Liver (tissue), 9 donors: Measurements from ENCODE around the gene FEZ2. TPM values are rescaled to one million over a fixed set of nuclear protein-coding genes. Genes with fewer than 3 reads are reported as not detected.

Source experiments
- DNase-seq: peaks from one replicate; pipeline ENCODE4 v3.0.0-alpha.2; 2017; ENCODE audit warnings: low spot score
- H3K27ac ChIP-seq, 2 donors: one replicate each; pipeline ENCODE4 v1.7.0; 2013; ENCODE audit warnings: inconsistent platforms in 2 of 2, low read length in 2 of 2, control low read depth in 1 of 2, low read depth in 1 of 2, mild to moderate bottlenecking in 1 of 2
- H3K27me3 ChIP-seq, 4 donors: one replicate each; pipeline versions ENCODE4 v1.6.1 to v1.7.0; 2013; ENCODE audit warnings: low read length in 3 of 4, inconsistent platforms in 1 of 4, mild to moderate bottlenecking in 1 of 4, moderate library complexity in 1 of 4; ENCODE audit not compliant: control insufficient read depth in 4 of 4, insufficient read depth in 4 of 4
- H3K36me3 ChIP-seq, 4 donors: one replicate each; pipeline versions ENCODE4 v1.6.1 to v1.7.0; 2013; ENCODE audit warnings: low read length in 3 of 4, mild to moderate bottlenecking in 3 of 4, low read depth in 1 of 4, moderate library complexity in 1 of 4; ENCODE audit not compliant: control insufficient read depth in 4 of 4, insufficient read depth in 3 of 4
- H3K4me1 ChIP-seq, 4 donors: one replicate each; pipeline versions ENCODE4 v1.6.1 to v1.7.0; 2013; ENCODE audit warnings: low read length in 3 of 4, mild to moderate bottlenecking in 3 of 4, moderate library complexity in 1 of 4; ENCODE audit not compliant: control insufficient read depth in 4 of 4, insufficient read depth in 4 of 4
- H3K4me3 ChIP-seq, 3 donors: one replicate each; pipeline versions ENCODE4 v1.6.1 to v1.7.0; 2013; ENCODE audit warnings: low read length in 3 of 3, control low read depth in 1 of 3, low read depth in 1 of 3, mild to moderate bottlenecking in 1 of 3
- H3K9ac ChIP-seq, 2 donors: one replicate each; pipeline ENCODE4 v1.7.0; 2013; ENCODE audit warnings: low read length in 2 of 2, mild to moderate bottlenecking in 2 of 2, moderate library complexity in 2 of 2, control low read depth in 1 of 2, low read depth in 1 of 2
- H3K9me3 ChIP-seq, 4 donors: one replicate each; pipeline versions ENCODE4 v1.6.1 to v1.7.0; 2013; ENCODE audit warnings: low read length in 3 of 4; ENCODE audit not compliant: control insufficient read depth in 4 of 4
- CTCF ChIP-seq: fragments of 150-350 bp; IDR thresholded peaks from 2 replicates; pipeline ENCODE4 v1.5.1; 2017; ENCODE audit warnings: improper control_type of control experiment, low read depth, low read length; ENCODE audit not compliant: missing input control
- FOXA1 ChIP-seq: IDR thresholded peaks from 2 replicates; pipeline ENCODE4 v1.6.1; 2016; ENCODE audit warnings: antibody characterized with exemption
- FOXA2 ChIP-seq: IDR thresholded peaks from 2 replicates; pipeline ENCODE4 v1.6.1; 2016; ENCODE audit warnings: antibody characterized with exemption
- GABPA ChIP-seq, 2 donors: IDR thresholded peaks in 1 of 2; conservative IDR thresholded peaks in 1 of 2; 2 replicates each; pipeline ENCODE4 v1.6.1; 2016; ENCODE audit warnings: antibody characterized with exemption in 2 of 2, mild to moderate bottlenecking in 1 of 2, moderate library complexity in 1 of 2
- HNF4A ChIP-seq, 2 donors: conservative IDR thresholded peaks; 2 replicates each; pipeline ENCODE4 v1.6.1; 2016; ENCODE audit warnings: antibody characterized with exemption in 2 of 2, mild to moderate bottlenecking in 2 of 2
- HNF4G ChIP-seq: IDR thresholded peaks from 2 replicates; pipeline ENCODE4 v1.6.1; 2016; ENCODE audit warnings: antibody characterized with exemption
- NR2F2 ChIP-seq: IDR thresholded peaks from 2 replicates; pipeline ENCODE4 v1.6.1; 2016; ENCODE audit warnings: antibody characterized with exemption
- RAD21 ChIP-seq, 2 donors: IDR thresholded peaks; 2 replicates each; pipeline ENCODE4 v1.6.1; 2016; ENCODE audit warnings: antibody characterized with exemption in 2 of 2, mild to moderate bottlenecking in 2 of 2
- TAF1 ChIP-seq: conservative IDR thresholded peaks from 2 replicates; pipeline ENCODE4 v1.6.1; 2016; ENCODE audit warnings: antibody characterized with exemption, mild to moderate bottlenecking
- YY1 ChIP-seq: IDR thresholded peaks from 2 replicates; pipeline ENCODE4 v1.6.1; 2016; ENCODE audit warnings: antibody characterized with exemption, mild to moderate bottlenecking
- ZBTB33 ChIP-seq: IDR thresholded peaks from 2 replicates; pipeline ENCODE4 v1.6.1; 2016; ENCODE audit warnings: antibody characterized with exemption
- WGBS: extraction: QIAGEN DNeasy Blood & Tissue Kit; methylation state at CpG from one replicate; pipeline ENCODE4 v1.1.7; 2013; 5-methylcytosine and 5-hydroxymethylcytosine counted together
- polyA plus RNA-seq, 2 donors: library from polyadenylated mRNA; stranded (reverse) in 1 of 2; unstranded in 1 of 2; fragments of 200-250 nt in 1 of 2; fragments of >200 nt in 1 of 2; fragmentation: Nextera tagmentation in 1 of 2; extraction: Ambion mirVana in 1 of 2; gene quantifications; one replicate each; pipeline versions ENCODE4 v1.2.1 to v1.2.3, GENCODE V29; 2013 to 2015
- total RNA-seq, 2 donors: library from RNA; depleted of rRNA; stranded (reverse); fragments of >200 nt; gene quantifications; one replicate each; pipeline ENCODE4 v1.2.3, GENCODE V29; 2014
- TF ChIP-seq, protein P1 (sequence below): IDR thresholded peaks from 2 replicates; pipeline ENCODE4 v1.6.1; 2016; ENCODE audit warnings: antibody characterized with exemption
- TF ChIP-seq, protein P2 (sequence below): IDR thresholded peaks from 2 replicates; pipeline ENCODE4 v1.6.1; 2016; ENCODE audit warnings: antibody characterized with exemption, mild to moderate bottlenecking
- donor health status: healthy.
- donor health status: healthy.
- donor health status: healthy.
- donor health status: healthy.
- donor health status: healthy.

The FEZ2 gene
- total and polyA plus RNA-seq, 4 donors: 11.9 to 16.1 (median 14.1) TPM

- no peak for DNase-seq
- H3K36me3 ChIP-seq: peaks cover 0 to 7% (median 1%) of the 10 kb centered on the region in 4 donors
- peak overlapping the region; percentile 15 to 16 for H3K27ac ChIP-seq
- H3K4me3 ChIP-seq: no peak overlapping the region
- H3K9ac ChIP-seq: no peak overlapping the region
- H3K27me3 ChIP-seq: no peaks in the 10 kb centered on the region
- no peaks in the 10 kb centered on the region for H3K4me1 ChIP-seq
- no peak for TF ChIP-seq HNF4A (conservative IDR thresholded peaks at IDR 0.05)
- TF ChIP-seq RAD21 (IDR thresholded peaks at IDR 0.05): no peak
- TF ChIP-seq HNF4G: no peak
- no peak for TF ChIP-seq YY1
- no peak for TF ChIP-seq CTCF
- TF ChIP-seq, protein P1, sequence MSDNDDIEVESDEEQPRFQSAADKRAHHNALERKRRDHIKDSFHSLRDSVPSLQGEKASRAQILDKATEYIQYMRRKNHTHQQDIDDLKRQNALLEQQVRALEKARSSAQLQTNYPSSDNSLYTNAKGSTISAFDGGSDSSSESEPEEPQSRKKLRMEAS: no peak
- no peak for TF ChIP-seq TAF1
- TF ChIP-seq NR2F2: no peak
- TF ChIP-seq FOXA2: no peak
- no peak for TF ChIP-seq ZBTB33
- TF ChIP-seq, protein P2, sequence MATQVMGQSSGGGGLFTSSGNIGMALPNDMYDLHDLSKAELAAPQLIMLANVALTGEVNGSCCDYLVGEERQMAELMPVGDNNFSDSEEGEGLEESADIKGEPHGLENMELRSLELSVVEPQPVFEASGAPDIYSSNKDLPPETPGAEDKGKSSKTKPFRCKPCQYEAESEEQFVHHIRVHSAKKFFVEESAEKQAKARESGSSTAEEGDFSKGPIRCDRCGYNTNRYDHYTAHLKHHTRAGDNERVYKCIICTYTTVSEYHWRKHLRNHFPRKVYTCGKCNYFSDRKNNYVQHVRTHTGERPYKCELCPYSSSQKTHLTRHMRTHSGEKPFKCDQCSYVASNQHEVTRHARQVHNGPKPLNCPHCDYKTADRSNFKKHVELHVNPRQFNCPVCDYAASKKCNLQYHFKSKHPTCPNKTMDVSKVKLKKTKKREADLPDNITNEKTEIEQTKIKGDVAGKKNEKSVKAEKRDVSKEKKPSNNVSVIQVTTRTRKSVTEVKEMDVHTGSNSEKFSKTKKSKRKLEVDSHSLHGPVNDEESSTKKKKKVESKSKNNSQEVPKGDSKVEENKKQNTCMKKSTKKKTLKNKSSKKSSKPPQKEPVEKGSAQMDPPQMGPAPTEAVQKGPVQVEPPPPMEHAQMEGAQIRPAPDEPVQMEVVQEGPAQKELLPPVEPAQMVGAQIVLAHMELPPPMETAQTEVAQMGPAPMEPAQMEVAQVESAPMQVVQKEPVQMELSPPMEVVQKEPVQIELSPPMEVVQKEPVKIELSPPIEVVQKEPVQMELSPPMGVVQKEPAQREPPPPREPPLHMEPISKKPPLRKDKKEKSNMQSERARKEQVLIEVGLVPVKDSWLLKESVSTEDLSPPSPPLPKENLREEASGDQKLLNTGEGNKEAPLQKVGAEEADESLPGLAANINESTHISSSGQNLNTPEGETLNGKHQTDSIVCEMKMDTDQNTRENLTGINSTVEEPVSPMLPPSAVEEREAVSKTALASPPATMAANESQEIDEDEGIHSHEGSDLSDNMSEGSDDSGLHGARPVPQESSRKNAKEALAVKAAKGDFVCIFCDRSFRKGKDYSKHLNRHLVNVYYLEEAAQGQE: no peak
- TF ChIP-seq FOXA1: no peak
- no peak for TF ChIP-seq GABPA (IDR thresholded peaks at IDR 0.05 in 1 of 2, conservative IDR thresholded peaks at IDR 0.05 in 1 of 2)
- H3K9me3 ChIP-seq: no peaks in the 10 kb centered on the region
- WGBS: 84% methylated on average over 4 of the region's 4 CpGs
Measured at GRCh38 chr2:36541891-36542595, 55.9 kb downstream of the FEZ2 start.

DNA sequence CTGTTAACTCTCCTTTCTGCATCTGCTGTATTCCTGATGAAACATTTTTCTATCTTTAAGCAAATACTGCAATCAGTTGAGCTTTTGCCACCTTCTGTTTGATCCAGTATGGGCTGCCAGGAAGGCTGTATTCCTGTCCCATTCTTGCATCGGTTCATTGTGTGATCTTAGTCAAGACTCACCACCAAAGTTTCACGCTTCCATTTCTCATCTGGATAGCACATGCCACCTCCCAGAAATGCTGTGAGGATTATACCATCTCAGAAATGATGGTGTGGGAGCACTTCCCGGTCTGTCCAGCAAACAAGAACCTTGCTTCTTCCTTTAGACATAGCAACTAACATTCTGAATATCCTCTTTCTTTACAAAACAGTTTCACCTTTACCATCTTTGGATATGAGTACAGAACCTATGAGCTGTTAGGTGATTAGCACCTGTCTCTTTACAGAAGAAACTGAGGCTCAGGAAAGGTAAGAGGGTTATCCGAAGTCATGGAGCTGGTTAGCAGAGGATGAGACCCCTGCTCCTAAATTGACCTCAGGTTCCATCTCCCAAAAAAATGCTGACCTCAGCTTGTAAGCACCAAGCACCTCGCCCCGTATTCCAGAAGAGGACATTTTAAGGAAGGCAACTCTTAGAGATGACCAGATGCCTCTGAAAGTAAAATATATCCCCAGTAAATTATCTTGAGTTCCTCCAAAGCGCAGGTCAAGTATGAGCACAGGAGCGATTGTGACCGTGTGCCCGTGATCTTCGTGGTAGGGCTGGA lies 56.8 kb downstream of the FEZ2 start:
- Histone ChIP-seq H3K9me3 (no peaks in the 10 kb centered on the region), H3K4me3 (no peak overlapping the region), H3K4me1 (no peaks in the 10 kb centered on the region), H3K27me3 (no peaks in the 10 kb centered on the region), H3K27ac (no peak overlapping the region), H3K36me3 (peaks cover 0 to 7% (median 0%) of the 10 kb centered on the region in 4 donors), H3K9ac (no peak overlapping the region)
- TF ChIP-seq HNF4G: no peak
- 95% methylated on average over 11 of the region's 11 CpGs for WGBS
- no peak for DNase-seq
